Activated CD4-positive, alpha-beta T cell treated with anti-CD3 and anti-CD28 coated beads, Interleukin-2, Interleukin-4, amounts not matched to agents 100 ng/mL and 50 ng/mL, durations not matched to agents 16 hours and 8 hours (primary cell): Measurements from ENCODE around the gene GBP7.
"Not testable (repeated sequence)": the region's sequence is repeated elsewhere in the genome, so short reads cannot be mapped to it uniquely, and the experiment has no call there.

ENCODE experiments used
- DNase-seq: peaks from one replicate; pipeline ENCODE4 v3.0.0-alpha.2; 2020; ENCODE audit warnings: low spot score

GBP7 gene

GRCh38 chr1:89170170-89171066, 5.4 kb downstream of the GBP7 start:
- no peak for DNase-seq

- no peak for DNase-seq
These were observed 6.6 kb downstream of the GBP7 start for GRCh38 chr1:89169166-89169565.

GRCh38 chr1:89167590-89168230, 8.1 kb downstream of the GBP7 start:
- no peak for DNase-seq

- DNase-seq: no peak
These were observed 9.1 kb downstream of the GBP7 start for GRCh38 chr1:89166705-89167104.

GRCh38 chr1:89165811-89166210, 10.0 kb downstream of the GBP7 start:
- DNase-seq: no peak

- no peak for DNase-seq
These were observed 24.8 kb downstream of the GBP7 start for GRCh38 chr1:89151047-89151446.

- no peak for DNase-seq
These were observed 25.8 kb downstream of the GBP7 start for GRCh38 chr1:89149976-89150375.

- no peak for DNase-seq
These were observed 26.6 kb downstream of the GBP7 start for GRCh38 chr1:89149229-89149628.

GRCh38 chr1:89147678-89148658, 27.8 kb downstream of the GBP7 start:
- DNase-seq: no peak

GRCh38 chr1:89146721-89147120, 29.1 kb downstream of the GBP7 start:
- DNase-seq: no peak

- DNase-seq: no peak
These were observed 32.3 kb downstream of the GBP7 start for GRCh38 chr1:89143484-89143883.

- DNase-seq: no peak
These were observed 33.6 kb downstream of the GBP7 start for GRCh38 chr1:89142160-89142559.

- DNase-seq: no peak
These were observed 42.1 kb downstream of the GBP7 start for GRCh38 chr1:89133747-89134146.

- DNase-seq: no peak
These were observed 45.1 kb downstream of the GBP7 start for GRCh38 chr1:89130716-89131115.

GRCh38 chr1:89129911-89130310, 45.9 kb downstream of the GBP7 start:
- DNase-seq: no peak

GRCh38 chr1:89128003-89128458, 47.8 kb downstream of the GBP7 start:
- DNase-seq: not testable (repeated sequence)

- peak; percentile 84 for DNase-seq
These were observed 48.9 kb downstream of the GBP7 start for GRCh38 chr1:89126602-89127565.

GRCh38 chr1:89125913-89126580, 49.8 kb downstream of the GBP7 start, which contains the start of gene GBP2:
Gene GBP2, minus strand, starts transcription at chr1:89126114. Its CDS starts 4,148 bp downstream, at chr1:89121966.
- peak; percentile 83 for DNase-seq

GRCh38 chr1:89125240-89125912, 50.4 kb downstream of the GBP7 start:
- no peak for DNase-seq

- DNase-seq: no peak
These were observed 54.2 kb downstream of the GBP7 start for GRCh38 chr1:89121641-89122040.
